Measurements from ENCODE around the gene RFX2. TPM values are rescaled to one million over a fixed set of nuclear protein-coding genes. Genes with fewer than 3 reads are reported as not detected.
A peak's percentile ranks its signal among the peaks of the same experiment; 100 is the strongest.

RFX2 gene
- total RNA-seq, 1 experiment from 2014 or later: 3.7 TPM

- Histone ChIP-seq H3K9me3 (ENCODE audit: control insufficient read depth, low read depth, low read length) (no peaks in the 10 kb centered on the region), H4K91ac (ENCODE audit: insufficient read length, low read depth, low read length) (no peak overlapping the region), H2BK120ac (ENCODE audit: low read depth, low read length, poor library complexity, severe bottlenecking) (no peak overlapping the region), H3K56ac (ENCODE audit: insufficient read length, low read depth, low read length) (no peak overlapping the region), H3K18ac (ENCODE audit: insufficient read length, low read depth, low read length) (no peak overlapping the region), H3K23me2 (ENCODE audit: insufficient read length, low read depth, low read length, poor library complexity, severe bottlenecking) (no peaks in the 10 kb centered on the region), H3K27ac (ENCODE audit: insufficient read length, low read depth, low read length) (no peak overlapping the region), H2BK20ac (ENCODE audit: low read depth, low read length, poor library complexity, severe bottlenecking) (no peak overlapping the region), H3K79me2 (ENCODE audit: insufficient read depth, low read length) (no peaks in the 10 kb centered on the region), H3K4me2 (ENCODE audit: insufficient read depth, insufficient read length, low read length) (no peak overlapping the region), H2BK5ac (ENCODE audit: insufficient read length, low read length) (no peak overlapping the region), H3T11ph (ENCODE audit: low read length) (no peak overlapping the region), H3K14ac (ENCODE audit: insufficient read depth, low read length) (no peak overlapping the region), H4K5ac (ENCODE audit: insufficient read length, low read depth, low read length) (no peak overlapping the region), H2BK15ac (ENCODE audit: low read depth, low read length) (no peak overlapping the region), H3K23ac (ENCODE audit: insufficient read length, low read depth, low read length) (no peak overlapping the region), H2BK12ac (ENCODE audit: insufficient read length, low read depth, low read length) (no peak overlapping the region), H2AK5ac (ENCODE audit: insufficient read length, low read length) (no peak overlapping the region), H3K9ac (ENCODE audit: extremely low read depth, insufficient read length, low read length) (no peak overlapping the region), H3K4me1 (ENCODE audit: insufficient read depth, low read length) (no peaks in the 10 kb centered on the region), H2AFZ (ENCODE audit: low read length) (no peak overlapping the region), H4K20me1 (ENCODE audit: control insufficient read depth, insufficient read depth, insufficient read length) (no peaks in the 10 kb centered on the region), H3K27me3 (ENCODE audit: insufficient read depth, low read length) (no peaks in the 10 kb centered on the region), H3K4ac (ENCODE audit: low read depth, low read length) (no peak overlapping the region), H3K79me1 (ENCODE audit: insufficient read depth, low read depth, low read length, poor library complexity, severe bottlenecking) (no peaks in the 10 kb centered on the region), H4K8ac (replicated peaks; ENCODE audit: insufficient read length, low read depth, low read length) (no peak overlapping the region)
- Mint-ChIP-seq H3K27me3 (ENCODE audit: low read depth) (peaks cover 12% of the 10 kb centered on the region), H3K27ac (peak overlapping the region in 1 of 3 experiments; percentile 29; a peak in 1 of 7 replicates), H3K9me3 (no peaks in the 10 kb centered on the region; a peak in 1 of 5 replicates), H3K4me3 (no peak overlapping the region), H3K36me3 (ENCODE audit: insufficient read depth in 1 of 3, low read depth in 3 of 3) (no peaks in the 10 kb centered on the region; a peak in 2 of 7 replicates), H3K4me1 (0 out of 4 replicates have a peak, but pooled peaks cover 0 to 4% of the 10 kb centered on the region in 2 experiments)
- WGBS (ENCODE audit: extremely low coverage, insufficient read length, low lambda C conversion rate): no CpG with 5 or more reads among the region's 16 CpGs
- DNase-seq: no peak
- TF ChIP-seq CTCF (conservative IDR thresholded peaks at IDR 0.05): no peak
Observed at GRCh38 chr19:6010107-6010506, 100.2 kb downstream of the RFX2 start.
